Loucy (cell line): ENCODE measurements around the gene CORO1C.

ENCODE experiments used
- CTCF ChIP-seq: fragments of 200-600 bp; sonication (generic); conservative IDR thresholded peaks from 2 replicates; pipeline ENCODE4 v1.5.1; 2014; ENCODE audit warnings: mild to moderate bottlenecking, antibody characterized with exemption, low read length
- EZH2phosphoT487 ChIP-seq: fragments of 200-600 bp; IDR thresholded peaks from 2 replicates; pipeline ENCODE4 v1.6.1; 2018; ENCODE audit warnings: antibody characterized with exemption, mild to moderate bottlenecking, moderate library complexity, borderline replicate concordance

DNA sequence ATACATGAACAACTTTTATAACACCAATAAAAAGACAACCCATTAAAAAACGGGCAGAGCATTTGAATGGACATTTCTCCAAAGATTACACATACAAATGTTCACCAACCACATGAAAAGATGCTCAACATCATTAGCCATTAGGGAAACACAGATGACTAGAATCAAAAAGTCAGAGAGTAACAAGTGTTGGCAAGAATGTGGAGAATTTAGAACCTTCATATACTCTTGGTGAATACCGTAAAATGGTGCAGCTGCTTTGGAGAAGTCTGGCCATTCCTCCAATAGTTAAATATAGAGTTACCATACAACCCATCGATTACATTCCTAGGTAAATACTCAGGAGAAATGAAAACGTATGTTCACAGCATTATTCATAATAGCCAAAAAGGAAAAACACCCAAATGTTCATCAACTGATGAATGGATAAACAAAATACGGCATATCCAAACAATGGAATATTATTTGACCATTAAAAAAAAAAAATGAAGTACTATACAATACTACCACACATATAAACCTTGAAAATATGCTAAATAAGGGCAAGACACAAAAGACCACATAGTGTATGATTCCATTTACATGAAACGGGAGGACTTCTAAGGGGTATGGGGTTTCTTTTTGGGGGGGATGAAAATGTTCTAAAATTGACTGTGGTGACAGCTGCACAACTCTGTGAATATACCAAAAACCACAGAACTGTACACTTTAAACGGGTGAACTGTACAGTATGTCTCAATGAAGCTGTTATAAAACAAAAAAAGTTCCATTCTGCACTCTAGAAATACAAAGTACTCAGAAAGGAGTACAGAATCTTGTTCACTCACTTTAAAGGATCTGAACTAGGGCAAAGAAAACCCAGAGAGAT lies 3.2 kb downstream of the CORO1C start:
- TF ChIP-seq CTCF = no peak
- no peak for TF ChIP-seq EZH2phosphoT487
